GM06990 (cell line): ENCODE data around the gene TEDC2.

Source experiments
- DNase-seq: peaks from one replicate; pipeline ENCODE4 v3.0.0-alpha.2; 2011; ENCODE audit not compliant: insufficient read length; ENCODE audit errors: extremely low read depth
- H3K27me3 ChIP-seq: replicated peaks from 2 replicates; pipeline ENCODE4 v1.6.0; 2011; ENCODE audit warnings: low read length; ENCODE audit not compliant: control insufficient read depth, insufficient read depth
- H3K36me3 ChIP-seq: 2 replicates; pipeline ENCODE4 v1.5.1; 2011; ENCODE audit warnings: low read length; ENCODE audit not compliant: control insufficient read depth, insufficient read depth
- H3K4me3 ChIP-seq: replicated peaks from 2 replicates; pipeline ENCODE4 v1.5.1; 2011; ENCODE audit warnings: low read depth, mild to moderate bottlenecking, control low read depth, low read length
- TF ChIP-seq, protein P1 (sequence below): IDR thresholded peaks from 2 replicates; pipeline ENCODE4 v1.5.1; 2011; ENCODE audit warnings: low read length, control low read depth, mild to moderate bottlenecking, inconsistent platforms; ENCODE audit not compliant: insufficient read depth, poor library complexity, severe bottlenecking

Gene TEDC2

DNA sequence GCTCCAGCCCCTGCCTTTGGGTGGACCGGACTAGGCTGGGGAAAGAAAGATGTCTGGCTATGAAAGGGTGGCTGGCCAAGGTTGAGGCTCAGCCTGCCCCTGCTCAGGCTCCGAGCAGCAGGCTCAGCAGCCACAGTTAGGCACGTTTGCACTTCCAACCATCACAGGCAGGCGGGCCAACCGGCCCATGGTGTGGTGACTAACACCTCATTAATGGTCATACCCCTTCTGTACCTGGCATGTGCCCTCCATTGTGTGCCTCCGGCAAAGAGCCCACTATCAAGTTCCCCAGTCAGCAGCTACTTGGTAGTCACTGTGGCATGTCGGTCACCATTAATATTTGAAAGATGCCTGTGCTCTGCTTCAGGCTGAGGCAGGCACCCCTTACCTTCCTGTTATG, 21.8 kb downstream of the TEDC2 start:
- Histone ChIP-seq H3K36me3 (no peaks in the 10 kb centered on the region), H3K27me3 (no peaks in the 10 kb centered on the region), H3K4me3 (no peak overlapping the region)
- TF ChIP-seq, protein P1, sequence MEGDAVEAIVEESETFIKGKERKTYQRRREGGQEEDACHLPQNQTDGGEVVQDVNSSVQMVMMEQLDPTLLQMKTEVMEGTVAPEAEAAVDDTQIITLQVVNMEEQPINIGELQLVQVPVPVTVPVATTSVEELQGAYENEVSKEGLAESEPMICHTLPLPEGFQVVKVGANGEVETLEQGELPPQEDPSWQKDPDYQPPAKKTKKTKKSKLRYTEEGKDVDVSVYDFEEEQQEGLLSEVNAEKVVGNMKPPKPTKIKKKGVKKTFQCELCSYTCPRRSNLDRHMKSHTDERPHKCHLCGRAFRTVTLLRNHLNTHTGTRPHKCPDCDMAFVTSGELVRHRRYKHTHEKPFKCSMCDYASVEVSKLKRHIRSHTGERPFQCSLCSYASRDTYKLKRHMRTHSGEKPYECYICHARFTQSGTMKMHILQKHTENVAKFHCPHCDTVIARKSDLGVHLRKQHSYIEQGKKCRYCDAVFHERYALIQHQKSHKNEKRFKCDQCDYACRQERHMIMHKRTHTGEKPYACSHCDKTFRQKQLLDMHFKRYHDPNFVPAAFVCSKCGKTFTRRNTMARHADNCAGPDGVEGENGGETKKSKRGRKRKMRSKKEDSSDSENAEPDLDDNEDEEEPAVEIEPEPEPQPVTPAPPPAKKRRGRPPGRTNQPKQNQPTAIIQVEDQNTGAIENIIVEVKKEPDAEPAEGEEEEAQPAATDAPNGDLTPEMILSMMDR, result no peak
- no peak for DNase-seq

DNA sequence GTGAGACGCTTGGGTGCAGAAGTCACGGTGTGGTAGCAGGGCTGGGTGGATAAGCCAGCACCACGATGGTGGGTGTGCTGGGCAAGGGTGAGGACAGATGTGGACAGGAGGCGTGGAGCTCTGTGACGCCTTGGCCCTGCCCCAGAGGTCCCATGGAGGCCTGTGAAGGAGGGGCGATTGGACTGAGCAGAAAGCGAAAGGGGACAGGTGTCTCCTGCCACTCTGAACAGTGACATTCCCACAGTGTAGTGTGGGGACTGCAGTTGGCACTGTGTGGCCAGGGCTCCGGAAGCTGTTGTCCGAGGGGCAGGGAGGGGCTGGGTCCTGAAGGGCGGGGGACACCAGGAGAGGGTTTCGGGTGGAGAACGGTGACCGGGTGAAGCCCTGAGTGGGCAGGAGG, 22.3 kb downstream of the TEDC2 start:
- no peaks in the 10 kb centered on the region for H3K27me3 ChIP-seq
- TF ChIP-seq, protein P1, result no peak
- no peak for DNase-seq
- H3K36me3 ChIP-seq, result no peaks in the 10 kb centered on the region
- H3K4me3 ChIP-seq, result no peak overlapping the region

DNA sequence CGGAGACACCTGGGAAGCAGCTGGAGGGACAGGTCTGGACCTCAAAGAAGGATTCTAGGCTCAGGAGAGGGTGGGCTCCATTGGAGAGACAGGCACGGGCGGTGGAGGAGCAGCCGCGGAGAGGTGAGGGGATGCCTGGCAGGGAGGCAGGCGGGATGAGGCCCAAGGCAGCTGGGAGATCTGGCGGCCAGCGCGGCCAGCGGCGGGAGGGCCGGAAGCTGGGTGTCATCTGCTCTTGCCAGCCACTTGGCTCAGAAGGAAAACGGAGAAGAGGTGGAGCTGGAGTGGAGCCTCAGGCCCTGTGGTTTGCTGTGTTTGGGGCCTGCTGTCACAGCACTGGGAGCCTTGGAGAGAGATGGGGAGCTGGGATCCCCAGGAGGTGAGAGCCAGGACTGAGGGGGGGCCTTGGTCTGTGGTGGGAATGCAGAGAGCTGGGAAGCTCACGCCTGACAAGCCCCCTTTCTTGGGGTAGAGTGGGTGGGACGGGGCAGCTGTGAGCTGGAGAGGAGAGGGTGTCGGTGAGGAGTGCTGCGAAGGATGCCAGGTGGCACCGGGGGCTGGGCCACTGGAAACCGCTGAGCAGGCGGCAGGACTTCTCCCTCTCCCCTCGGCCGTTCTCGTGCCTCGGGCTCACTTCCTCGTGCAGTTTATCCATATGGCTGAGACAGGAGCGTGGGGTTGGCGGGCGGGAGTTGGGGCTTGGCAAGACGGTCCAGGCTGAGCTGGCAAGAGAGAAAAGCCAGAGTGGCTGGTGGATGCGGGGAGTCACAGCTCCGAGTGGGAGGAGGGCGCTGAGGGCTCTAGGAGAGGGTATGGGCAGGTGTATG, 23.0 kb downstream of the TEDC2 start:
- Histone ChIP-seq H3K27me3 (no peaks in the 10 kb centered on the region), H3K4me3 (no peak overlapping the region), H3K36me3 (no peaks in the 10 kb centered on the region)
- TF ChIP-seq, protein P1, result no peak
- DNase-seq, result no peak

DNA sequence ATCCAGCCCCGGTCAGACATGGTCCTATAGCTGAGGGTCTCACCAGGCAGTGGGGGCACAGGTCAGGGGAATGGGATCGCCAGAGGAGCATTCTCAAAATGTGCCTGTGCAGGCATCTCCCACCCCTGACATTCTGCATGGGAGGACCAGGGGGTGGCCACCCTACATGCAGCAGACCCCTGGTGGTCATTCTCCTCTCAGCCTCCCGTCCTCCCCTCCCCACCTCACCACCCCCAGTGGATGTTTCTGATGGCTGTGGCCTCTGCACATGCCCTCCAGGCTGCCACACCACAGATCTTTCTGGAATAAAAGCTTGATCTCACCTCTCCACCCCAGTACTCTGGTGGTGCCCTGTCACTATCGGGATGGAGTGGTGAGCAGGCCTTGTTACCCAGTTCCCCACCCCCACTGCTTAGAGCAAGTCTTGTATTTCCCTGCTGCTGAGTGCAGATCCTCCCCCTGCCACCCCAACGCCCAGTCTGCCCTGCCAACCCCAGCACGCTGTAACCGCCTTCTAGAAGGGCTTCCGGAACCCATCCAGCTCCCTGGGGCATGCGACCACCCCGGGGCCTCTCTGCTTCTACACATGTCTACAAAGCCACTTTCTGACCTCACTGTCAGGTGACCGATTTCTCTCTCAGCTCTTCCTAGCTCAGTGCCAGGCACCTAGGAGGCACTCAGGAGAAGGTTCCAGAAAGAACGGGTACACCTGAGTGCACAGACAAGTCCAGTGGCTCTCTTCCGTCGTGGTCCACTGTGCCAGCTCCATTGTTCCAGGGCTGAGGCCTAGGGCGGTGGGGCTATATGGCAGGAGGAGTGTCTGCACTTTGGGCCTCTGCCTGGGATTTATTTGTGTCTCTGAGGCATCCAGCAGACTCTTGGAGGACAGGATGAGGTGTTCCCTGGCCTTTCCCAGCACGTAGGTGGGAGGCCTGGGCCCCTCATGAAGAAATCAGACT, 24.3 kb downstream of the TEDC2 start:
- Histone ChIP-seq H3K36me3 (no peaks in the 10 kb centered on the region), H3K4me3 (no peak overlapping the region)
- TF ChIP-seq, protein P1, result no peak

DNA sequence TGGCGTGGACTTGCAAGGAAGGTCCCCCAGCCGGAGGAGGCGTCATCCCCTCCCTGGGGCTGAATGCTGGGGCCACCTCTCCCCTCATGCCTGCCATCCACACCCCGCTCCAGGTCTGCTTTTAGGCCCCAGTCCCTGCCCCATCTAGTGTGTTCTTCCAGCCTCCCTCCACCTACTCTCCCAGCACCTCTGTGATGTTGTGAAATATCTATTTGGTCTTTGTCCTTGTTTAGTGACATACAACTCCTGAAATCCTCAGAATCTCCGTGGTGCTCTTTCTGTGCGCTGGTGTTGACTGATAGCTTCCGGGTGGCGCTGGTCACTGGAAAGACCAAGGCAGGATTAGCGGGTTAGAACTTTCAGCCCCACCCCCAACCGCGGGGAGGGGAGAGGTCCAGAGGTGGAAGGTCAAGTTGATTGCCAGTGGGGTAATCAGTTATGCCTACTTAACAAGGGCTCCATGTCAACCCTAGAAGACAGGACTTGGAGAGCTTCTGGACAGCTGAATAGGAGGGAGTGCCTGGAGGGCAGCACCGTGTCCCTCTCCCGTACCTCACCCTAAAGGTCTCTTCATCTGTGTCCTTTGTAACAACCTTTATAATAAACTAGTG, 25.1 kb downstream of the TEDC2 start:
- TF ChIP-seq, protein P1, result no peak
- no peak for DNase-seq
- Histone ChIP-seq H3K4me3 (no peak overlapping the region), H3K27me3 (no peaks in the 10 kb centered on the region), H3K36me3 (no peaks in the 10 kb centered on the region)

More for the DNA sequence above, 24.3 kb downstream of the TEDC2 start:
- no peak for DNase-seq
- H3K27me3 ChIP-seq, result no peaks in the 10 kb centered on the region
